DMS153 treated with DMSO at 0.1 percent for 48 hours (cell line): ENCODE data around the gene LASP1NB.
"Not testable (repeated sequence)": the region's sequence is repeated elsewhere in the genome, so short reads cannot be mapped to it uniquely, and the experiment has no call there.

ENCODE experiments used
- DNase-seq: peaks from one replicate; lab custom pipeline; 2025; ENCODE audit not compliant: unreplicated experiment; lab: John Stamatoyannopoulos, UW

Gene LASP1NB

DNA sequence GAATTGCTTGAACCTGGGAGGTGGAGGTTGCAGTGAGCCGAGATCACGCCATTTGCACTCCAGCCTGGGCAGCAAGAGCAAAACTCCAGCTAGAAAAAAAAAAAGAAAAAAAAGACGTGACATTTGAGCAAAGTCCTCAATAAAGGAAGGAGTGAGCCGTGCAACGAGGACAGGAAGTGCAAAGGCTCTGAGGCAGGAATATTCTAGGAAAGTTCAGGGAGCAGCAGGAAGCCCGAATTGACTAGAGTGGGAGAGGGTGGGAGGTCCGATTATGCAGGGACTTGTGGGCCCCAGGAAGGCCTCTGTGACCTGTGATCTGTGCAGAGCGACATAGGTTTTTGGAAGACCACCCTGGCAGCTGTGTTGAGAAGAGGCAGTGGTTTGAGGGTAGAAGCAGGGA is 8.6 kb upstream of the LASP1NB start:
- no peak for DNase-seq

DNA sequence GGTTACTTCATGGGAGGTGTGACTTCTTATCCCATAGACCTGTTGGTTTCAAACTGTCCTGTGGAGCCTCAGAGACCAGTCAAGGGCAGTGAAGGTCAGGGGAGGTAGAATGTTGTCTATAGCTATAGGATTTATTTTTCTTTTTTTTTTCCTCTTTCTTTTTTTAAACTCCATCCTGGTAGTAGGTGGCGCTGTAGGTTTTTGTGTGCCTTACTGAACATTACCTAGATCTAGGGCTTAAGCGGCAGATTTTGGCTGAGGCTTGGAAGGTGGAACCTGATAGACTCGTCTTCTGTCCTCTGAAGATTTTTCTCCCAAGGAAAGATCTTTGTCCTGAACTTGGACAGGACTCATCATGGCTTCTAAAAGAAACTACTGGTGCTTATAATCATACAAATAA is 8.2 kb upstream of the LASP1NB start:
- DNase-seq: no peak

DNA sequence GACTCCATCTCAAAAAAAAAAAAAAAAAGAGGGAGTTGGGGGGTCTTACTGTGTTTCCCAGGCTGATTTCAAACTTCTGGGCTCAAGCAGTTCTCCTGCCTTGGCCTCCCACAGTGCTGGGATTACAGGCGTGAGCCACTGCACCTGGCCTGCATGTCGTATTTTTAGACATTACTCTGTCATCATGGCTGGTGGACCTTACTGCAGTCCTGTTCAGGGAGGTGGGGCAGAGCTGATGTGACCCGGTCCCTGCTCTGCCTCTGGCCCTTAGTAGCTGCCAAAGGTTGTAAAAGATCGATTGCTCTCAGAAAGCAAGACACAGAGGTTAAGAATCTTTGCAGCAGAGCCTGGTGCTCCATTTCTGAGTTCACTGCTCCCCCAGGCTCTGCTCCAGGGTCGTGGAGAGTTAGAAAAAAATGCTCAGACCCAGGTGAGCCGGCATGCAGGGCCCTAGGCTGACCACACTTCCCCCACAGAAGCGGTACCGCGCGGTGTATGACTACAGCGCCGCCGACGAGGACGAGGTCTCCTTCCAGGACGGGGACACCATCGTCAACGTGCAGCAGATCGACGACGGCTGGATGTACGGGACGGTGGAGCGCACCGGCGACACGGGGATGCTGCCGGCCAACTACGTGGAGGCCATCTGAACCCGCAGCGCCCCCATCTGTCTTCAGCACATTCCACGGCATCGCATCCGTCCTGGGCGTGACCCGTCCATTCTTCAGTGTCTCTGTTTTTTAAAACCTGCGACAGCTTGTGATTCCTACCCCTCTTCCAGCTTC is 7.1 kb upstream of the LASP1NB start:
- no peak for DNase-seq

DNA sequence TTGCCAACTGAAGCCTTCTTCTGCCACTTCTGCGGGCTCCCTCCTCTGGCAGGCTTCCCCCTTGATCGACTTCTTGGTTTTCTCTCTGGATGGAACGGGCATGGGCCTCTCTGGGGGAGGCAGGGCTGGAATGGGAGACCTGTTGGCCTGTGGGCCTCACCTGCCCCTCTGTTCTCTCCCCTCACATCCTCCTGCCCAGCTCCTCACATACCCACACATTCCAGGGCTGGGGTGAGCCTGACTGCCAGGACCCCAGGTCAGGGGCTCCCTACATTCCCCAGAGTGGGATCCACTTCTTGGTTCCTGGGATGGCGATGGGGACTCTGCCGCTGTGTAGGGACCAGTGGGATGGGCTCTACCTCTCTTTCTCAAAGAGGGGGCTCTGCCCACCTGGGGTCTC is 6.5 kb upstream of the LASP1NB start:
- no peak for DNase-seq

DNA sequence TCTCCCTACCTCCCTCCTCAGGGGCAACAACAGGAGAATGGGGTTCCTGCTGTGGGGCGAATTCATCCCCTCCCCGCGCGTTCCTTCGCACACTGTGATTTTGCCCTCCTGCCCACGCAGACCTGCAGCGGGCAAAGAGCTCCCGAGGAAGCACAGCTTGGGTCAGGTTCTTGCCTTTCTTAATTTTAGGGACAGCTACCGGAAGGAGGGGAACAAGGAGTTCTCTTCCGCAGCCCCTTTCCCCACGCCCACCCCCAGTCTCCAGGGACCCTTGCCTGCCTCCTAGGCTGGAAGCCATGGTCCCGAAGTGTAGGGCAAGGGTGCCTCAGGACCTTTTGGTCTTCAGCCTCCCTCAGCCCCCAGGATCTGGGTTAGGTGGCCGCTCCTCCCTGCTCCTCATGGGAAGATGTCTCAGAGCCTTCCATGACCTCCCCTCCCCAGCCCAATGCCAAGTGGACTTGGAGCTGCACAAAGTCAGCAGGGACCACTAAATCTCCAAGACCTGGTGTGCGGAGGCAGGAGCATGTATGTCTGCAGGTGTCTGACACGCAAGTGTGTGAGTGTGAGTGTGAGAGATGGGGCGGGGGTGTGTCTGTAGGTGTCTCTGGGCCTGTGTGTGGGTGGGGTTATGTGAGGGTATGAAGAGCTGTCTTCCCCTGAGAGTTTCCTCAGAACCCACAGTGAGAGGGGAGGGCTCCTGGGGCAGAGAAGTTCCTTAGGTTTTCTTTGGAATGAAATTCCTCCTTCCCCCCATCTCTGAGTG is 5.9 kb upstream of the LASP1NB start:
- DNase-seq: no peak

DNA sequence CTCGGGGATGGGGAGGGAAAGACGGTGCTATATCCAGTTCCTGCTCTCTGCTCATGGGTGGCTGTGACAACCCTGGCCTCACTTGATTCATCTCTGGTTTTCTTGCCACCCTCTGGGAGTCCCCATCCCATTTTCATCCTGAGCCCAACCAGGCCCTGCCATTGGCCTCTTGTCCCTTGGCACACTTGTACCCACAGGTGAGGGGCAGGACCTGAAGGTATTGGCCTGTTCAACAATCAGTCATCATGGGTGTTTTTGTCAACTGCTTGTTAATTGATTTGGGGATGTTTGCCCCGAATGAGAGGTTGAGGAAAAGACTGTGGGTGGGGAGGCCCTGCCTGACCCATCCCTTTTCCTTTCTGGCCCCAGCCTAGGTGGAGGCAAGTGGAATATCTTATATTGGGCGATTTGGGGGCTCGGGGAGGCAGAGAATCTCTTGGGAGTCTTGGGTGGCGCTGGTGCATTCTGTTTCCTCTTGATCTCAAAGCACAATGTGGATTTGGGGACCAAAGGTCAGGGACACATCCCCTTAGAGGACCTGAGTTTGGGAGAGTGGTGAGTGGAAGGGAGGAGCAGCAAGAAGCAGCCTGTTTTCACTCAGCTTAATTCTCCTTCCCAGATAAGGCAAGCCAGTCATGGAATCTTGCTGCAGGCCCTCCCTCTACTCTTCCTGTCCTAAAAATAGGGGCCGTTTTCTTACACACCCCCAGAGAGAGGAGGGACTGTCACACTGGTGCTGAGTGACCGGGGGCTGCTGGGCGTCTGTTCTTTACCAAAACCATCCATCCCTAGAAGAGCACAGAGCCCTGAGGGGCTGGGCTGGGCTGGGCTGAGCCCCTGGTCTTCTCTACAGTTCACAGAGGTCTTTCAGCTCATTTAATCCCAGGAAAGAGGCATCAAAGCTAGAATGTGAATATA is 4.8 kb upstream of the LASP1NB start:
- DNase-seq: no peak

DNA sequence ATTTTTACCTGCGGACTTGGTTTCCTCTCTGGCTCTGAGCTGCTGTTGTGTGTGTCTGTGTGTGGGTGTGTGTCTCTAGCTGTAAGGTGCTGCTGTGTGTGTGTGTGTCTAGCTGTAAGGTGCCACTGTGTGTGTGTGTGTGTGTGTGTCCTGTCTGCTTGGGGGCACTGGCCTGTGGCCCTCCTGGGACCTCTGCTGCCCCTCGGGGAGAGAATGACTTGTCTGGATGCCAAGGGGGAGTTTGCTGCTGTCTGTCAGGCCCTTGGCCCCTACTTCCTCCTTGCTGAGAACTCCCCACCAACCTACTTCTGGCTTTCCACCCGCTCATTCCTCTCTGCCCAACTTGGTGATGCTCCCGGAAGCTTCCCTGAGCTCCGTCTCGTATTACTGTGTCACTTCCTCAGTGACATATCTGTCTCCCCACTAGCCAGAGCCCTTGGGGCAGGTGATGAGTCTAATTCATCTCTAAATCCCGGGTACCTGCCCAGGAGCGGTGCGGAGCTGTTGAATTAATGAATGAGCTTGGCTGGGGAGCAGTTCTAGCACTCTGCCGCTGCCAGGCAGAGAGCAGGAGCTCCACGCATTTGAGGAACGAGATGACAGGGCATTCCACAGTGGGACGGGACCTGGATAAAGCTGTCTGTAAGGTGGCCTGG is 3.5 kb upstream of the LASP1NB start:
- no peak for DNase-seq

DNA sequence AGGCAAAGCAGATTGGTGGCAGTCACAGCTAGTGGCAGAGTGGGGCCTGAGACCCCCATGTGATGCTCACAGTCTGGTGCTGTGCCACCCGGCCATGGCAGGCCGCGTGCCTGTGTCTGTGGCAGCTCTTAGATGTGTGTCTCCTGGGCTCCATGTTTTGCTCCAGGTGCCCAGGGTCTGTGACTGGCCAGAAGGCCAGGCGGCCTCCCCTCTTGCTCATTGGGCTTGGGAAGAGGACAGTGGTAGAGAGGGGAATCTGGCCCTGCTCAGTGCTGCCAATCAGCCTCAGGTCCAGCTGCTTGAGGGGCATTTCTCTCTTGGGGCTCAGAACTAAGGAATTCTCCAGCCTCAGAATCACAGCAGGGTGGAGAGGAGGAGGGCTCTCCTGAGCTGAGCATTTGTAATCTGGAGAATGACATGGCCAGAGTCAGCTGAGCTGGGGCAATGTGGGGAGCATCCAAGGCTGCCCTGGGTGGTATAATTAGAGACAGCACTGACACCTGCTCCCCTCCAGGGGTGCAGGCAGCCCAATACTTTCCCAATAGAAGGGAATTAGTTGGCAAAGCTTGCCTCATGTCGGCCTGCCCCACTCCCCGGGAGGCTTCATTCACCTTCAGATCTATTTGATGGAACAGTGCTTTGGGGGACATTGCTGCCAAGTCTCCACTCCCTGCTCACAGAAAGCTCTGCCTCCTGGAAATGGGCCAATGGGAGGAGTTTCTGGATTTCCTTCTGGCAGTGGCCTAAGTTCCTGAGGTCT is 2.7 kb upstream of the LASP1NB start:
- DNase-seq: no peak

DNA sequence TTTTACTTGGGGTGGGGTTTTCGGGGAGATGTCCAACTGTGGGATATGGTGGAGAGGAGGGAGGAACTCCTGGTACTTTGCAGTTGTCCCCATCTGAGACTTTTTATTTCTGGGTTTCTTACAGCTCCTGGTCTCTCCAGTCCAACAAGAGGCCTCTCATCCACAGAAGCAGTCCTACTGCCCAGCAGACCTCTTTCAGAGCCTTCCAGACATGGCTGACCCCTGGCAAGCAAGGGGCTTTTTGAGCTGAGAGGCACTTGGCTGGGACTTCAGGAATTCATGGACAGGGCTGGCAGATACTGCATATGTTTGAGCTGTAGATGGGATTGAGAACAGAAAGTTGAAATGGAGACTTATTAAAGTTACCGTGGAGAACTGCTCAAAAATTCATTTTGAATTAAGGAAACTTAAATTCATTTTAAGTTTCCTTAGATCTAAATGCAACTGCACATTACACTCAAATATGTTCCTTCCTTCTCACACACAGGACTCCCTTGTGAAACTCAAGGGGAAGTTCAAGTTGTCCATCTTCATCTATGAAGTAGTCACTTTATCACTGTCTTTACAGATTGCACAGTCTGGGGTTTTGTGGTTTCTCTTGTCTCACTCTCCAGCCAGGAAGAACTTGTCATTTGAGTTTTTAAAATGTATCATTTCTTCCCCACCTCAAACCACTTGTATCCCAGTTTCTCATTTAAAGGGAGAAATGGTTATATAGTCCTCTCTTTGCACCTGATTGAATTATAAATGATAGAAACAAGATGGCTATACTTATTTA is 1.1 kb downstream of the LASP1NB start:
- DNase-seq: no peak

DNA sequence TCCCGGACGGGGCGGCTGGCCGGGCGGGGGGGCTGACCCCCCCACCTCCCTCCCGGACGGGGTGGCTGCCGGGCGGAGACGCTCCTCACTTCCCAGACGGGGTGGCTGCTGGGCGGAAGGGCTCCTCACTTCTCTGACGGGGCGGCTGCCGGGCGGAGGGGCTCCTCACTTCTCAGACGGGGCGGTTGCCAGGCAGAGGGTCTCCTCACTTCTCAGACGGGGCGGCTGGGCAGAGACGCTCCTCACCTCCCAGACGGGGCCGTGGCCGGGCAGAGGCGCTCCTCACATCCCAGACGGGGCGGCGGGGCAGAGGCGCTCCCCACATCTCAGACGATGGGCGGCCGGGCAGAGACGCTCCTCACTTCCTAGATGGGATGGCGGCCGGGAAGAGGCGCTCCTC is 5.4 kb downstream of the LASP1NB start:
- DNase-seq: not testable (repeated sequence)

DNA sequence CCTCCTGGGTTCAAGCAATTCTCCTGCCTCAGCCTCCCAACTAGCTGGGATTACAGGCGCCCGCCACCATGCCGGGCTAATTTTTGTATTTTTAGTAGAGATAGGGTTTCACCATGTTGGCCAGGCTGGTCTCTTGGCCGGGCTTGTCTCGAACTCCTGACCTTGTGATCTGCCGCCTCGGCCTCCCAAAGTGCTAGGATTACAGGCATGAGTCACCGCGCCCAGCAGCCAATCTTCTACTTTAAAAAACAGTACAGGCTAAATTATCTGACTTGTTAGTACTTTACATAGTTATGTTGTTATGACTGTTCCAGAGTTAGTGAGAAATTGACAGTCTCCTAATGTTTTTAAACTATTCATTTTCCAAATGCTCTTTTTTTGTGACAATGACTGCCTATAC is 8.5 kb downstream of the LASP1NB start:
- not testable (repeated sequence) for DNase-seq

DNA sequence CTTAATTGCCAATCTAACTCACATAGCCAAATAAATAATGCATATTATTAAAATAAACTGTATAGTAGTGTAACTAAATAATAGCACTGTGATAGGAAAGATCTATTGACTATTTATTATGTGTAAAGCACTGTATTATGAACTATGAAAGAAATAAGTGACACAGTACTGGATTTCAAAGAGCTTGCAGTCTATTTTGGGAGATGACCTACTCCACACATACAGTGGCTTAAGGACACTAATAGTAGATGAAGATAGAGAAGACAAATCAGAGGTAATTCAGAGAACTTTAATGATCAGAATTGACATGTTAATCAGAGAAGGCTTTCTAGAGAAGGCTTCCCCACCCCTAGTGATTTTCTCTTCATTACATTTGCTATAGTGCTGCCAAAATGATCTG is 14.6 kb downstream of the LASP1NB start:
- no peak for DNase-seq

DNA sequence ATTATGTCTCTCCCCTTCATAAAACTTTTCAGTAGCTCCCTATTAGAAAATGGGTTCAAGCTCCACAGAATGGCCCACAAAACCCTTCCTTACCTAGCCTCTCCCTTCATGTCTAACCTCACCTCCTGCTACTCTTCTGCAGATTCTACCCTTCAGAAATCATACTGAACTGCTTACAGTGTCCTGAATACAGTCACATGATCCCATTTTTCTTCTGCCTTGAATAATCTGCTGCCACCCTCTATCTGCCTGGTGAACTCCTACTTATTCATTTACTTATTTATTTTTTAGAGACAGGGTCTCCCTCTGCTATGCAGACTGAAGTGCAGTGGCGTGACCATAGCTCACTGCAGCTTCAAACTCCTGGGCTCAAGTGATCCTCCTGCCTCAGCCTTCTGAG is 15.0 kb downstream of the LASP1NB start:
- no peak for DNase-seq

DNA sequence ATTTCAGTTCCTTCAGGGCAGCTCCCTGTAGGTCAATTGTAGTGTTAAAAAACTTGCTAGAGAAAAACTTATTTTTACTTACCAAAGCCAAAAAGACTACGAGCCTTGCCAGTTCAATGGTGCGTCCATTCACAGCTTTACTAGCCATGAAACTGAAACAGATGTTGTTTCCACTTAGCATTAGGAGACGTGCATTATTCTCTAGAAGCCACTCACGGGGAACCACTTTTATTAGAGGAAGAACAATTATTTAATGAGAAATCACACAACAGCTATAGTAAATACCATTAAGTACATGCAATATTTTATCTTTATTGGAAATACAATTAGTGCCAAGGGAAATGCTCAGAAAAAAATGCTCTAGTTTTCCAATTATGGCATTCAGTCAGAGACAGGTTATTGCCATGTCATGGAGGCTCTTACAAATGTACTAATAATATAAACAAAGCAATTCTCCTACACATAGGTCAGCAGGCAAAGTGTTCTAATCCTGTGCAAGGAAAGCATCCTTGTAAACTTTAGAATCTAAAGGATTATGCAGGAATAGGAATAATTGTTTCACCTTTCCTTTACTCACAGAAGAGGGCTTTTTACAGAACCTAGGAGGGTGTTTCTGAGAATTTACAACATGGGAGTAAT is 17.4 kb downstream of the LASP1NB start:
- peak; percentile 23 for DNase-seq

DNA sequence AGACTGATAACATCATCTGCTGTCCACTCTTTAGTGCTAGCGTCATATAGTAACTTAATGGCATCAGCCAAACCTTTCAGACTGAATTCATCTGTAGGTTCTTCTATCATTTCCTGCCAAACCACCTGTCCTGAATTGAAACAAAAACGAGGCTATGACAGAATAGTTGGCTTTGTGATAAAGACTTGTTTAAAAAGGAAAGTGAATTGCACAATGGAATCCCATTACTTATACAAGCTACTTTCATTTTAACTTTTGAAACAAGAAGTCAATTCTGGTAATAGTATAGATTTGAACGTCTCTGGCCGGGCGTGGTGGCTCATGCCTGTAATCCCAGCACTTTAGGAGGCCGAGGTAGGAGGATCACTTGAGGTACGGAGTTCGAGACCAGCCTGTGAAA is 18.2 kb downstream of the LASP1NB start:
- no peak for DNase-seq

DNA sequence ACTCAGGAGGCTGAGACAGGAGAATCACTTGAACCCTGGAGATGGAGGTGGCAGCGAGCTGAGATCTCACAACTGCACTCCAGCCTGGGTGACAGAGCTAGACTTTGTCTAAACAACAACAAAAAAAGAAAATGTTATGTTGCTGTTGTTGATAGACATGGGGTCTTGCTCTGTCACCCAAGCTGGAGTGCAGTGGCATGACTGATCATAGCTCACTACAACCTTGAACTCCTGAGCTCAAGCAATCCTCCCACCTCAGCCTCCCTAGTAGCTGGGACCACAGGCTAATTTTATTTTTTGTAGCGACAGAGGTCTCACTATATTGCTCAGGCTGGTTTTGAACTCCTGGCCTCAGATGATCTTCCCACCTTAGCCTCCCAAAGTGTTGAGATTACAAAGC is 21.8 kb downstream of the LASP1NB start:
- DNase-seq: no peak

DNA sequence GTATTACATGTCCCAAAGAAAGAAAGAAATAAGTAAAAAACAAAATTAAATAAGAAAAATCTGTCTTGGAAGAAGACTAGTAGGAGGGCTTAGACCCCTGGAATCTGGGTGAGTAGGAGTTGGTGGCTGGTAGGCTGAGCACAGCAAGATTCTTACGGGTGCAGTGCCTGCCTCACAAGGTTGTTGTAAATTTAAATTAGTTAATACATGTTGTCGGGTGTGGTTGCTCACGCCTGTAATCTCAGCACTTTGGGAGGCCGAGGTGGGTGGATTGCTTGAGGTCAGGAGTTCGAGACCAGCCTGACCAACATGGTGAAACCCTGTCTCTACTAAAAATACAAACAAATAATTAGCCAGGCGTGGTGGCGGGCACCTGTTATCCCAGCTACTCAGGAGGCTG is 28.4 kb downstream of the LASP1NB start:
- DNase-seq: not testable (repeated sequence)

DNA sequence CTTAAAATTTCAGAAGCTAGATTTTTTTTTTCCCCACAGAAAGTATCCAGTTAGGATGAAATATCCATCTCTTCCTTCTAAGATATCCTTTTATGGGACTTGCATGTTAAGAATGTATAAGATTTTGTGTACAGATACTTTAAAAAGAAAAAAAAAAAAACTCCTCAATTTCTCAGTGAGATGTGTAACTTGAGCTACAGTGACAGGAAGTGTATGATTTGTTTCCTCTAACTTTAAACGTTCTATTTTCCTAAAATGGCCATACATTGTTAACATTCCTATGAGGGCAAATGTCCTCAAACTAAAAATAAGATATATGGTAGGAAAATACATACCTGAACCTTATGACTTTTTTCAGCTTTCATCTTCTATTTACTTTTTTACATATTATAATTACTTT is 32.9 kb downstream of the LASP1NB start:
- DNase-seq: no peak

DNA sequence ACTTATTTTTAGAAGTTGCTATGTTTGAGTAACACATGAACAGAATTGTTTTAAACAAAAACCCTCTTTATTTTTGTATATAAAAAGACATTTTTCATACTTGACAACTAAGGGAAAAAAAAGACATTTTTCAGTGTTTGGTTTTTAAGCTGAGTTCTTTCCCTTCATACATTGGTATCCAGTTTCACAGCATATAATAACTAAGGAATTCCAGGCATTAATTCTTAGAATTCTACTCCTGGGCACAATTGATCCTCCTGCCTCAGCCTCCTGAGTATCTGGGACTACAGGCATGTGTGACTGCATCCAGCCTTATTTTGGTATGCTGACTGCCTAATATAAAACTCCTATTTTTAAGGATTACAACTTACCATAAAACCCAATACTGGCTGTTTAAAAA is 33.3 kb downstream of the LASP1NB start:
- DNase-seq: no peak
